ENCODE data around the gene SOX9. TPM values are rescaled to one million over a fixed set of nuclear protein-coding genes. Genes with fewer than 3 reads are reported as not detected.

Gene SOX9
- polyA plus RNA-seq, 1 donor (not counting 4 experiments of a cell fraction or from before 2014, with no cell fraction given) = 15.8 TPM

DNA sequence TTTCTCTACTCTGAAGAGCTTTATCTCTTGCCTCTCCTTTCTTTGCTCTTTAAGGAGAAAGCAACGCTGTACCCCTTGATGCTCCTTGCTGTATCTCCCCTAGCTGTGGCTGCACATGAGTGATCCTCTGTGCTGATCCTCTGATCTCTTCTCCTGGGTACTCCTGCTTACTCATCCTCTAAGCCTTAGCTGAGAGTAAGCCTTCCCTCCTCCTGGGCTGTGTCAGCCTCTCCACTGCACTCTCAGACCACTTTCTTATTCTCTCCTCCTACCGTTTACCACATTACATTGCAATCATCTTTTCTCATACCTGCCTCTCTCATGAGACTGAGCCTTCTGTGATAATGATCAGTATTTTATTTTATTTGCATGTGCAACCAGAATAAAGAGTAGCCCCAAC lies 25.1 kb downstream of the SOX9 start:
- H3K9me1 ChIP-seq (ENCODE audit: control insufficient read depth, extremely low read depth, insufficient read depth, low read length) = no peaks in the 10 kb centered on the region
- TF ChIP-seq, protein P1, sequence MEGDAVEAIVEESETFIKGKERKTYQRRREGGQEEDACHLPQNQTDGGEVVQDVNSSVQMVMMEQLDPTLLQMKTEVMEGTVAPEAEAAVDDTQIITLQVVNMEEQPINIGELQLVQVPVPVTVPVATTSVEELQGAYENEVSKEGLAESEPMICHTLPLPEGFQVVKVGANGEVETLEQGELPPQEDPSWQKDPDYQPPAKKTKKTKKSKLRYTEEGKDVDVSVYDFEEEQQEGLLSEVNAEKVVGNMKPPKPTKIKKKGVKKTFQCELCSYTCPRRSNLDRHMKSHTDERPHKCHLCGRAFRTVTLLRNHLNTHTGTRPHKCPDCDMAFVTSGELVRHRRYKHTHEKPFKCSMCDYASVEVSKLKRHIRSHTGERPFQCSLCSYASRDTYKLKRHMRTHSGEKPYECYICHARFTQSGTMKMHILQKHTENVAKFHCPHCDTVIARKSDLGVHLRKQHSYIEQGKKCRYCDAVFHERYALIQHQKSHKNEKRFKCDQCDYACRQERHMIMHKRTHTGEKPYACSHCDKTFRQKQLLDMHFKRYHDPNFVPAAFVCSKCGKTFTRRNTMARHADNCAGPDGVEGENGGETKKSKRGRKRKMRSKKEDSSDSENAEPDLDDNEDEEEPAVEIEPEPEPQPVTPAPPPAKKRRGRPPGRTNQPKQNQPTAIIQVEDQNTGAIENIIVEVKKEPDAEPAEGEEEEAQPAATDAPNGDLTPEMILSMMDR (optimal IDR thresholded peaks at IDR 0.05 in 1 of 3, IDR thresholded peaks at IDR 0.05 in 1 of 3, conservative IDR thresholded peaks at IDR 0.05 in 1 of 3; ENCODE audit: extremely low read depth in 1 of 3, insufficient read depth in 2 of 3, low read length in 3 of 3) = no peak
- no peak for TF ChIP-seq EZH2 (IDR thresholded peaks at IDR 0.05; ENCODE audit: low read length)
- no peak overlapping the region for H3K4me2 ChIP-seq (ENCODE audit: control insufficient read depth, extremely low read depth, insufficient read depth, low read depth, low read length)
- no peak overlapping the region for H3K4me3 ChIP-seq (ENCODE audit: control insufficient read depth in 2 of 3, extremely low read depth in 1 of 3, insufficient read depth in 2 of 3, low read depth in 1 of 3, low read length in 3 of 3)
- no peak overlapping the region for H3K9ac ChIP-seq (ENCODE audit: control insufficient read depth, extremely low read depth, insufficient read depth, low read length)
- no peaks in the 10 kb centered on the region for H3K9me3 ChIP-seq (ENCODE audit: control insufficient read depth, low read depth, low read length)
- DNase-seq (ENCODE audit: low read depth, low spot score) (no peak), FAIRE-seq (no peak)
- H3K4me1 ChIP-seq (ENCODE audit: control insufficient read depth, extremely low read depth, insufficient read depth, low read length) = no peaks in the 10 kb centered on the region
- no peaks in the 10 kb centered on the region for H3K79me2 ChIP-seq (ENCODE audit: control insufficient read depth, insufficient read depth, low read length)
- dilution Hi-C loops (cut with MboI; ENCODE audit: extremely low pct_ligation_motif_present, low sequenced_read_pairs) = no loop called here
- H3K36me3 ChIP-seq (ENCODE audit: control insufficient read depth in 2 of 2, extremely low read depth in 1 of 2, insufficient read depth in 2 of 2, low read length in 2 of 2) = no peaks in the 10 kb centered on the region
- no peaks in the 10 kb centered on the region for H4K20me1 ChIP-seq (ENCODE audit: control insufficient read depth, extremely low read depth, insufficient read depth, low read length)
- peaks cover 3% of the 10 kb centered on the region for H3K27me3 ChIP-seq (ENCODE audit: control insufficient read depth, extremely low read depth, insufficient read depth, low read length)
- no peak overlapping the region for H2AFZ ChIP-seq (ENCODE audit: control insufficient read depth, low read length)
- no peak overlapping the region for H3K27ac ChIP-seq (ENCODE audit: control insufficient read depth, insufficient read depth, low read length)

GRCh38 chr17:72146371-72146770 lies 25.6 kb downstream of the SOX9 start:
- FAIRE-seq = no peak
- H3K27ac ChIP-seq (ENCODE audit: control insufficient read depth, insufficient read depth, low read length) = no peak overlapping the region

More at GRCh38 chr17:72146371-72146770, 25.6 kb downstream of the SOX9 start:
- Histone ChIP-seq H3K9ac (ENCODE audit: control insufficient read depth, extremely low read depth, insufficient read depth, low read length) (no peak overlapping the region), H2AFZ (ENCODE audit: control insufficient read depth, low read length) (no peak overlapping the region), H3K9me1 (ENCODE audit: control insufficient read depth, extremely low read depth, insufficient read depth, low read length) (no peaks in the 10 kb centered on the region), H4K20me1 (ENCODE audit: control insufficient read depth, extremely low read depth, insufficient read depth, low read length) (no peaks in the 10 kb centered on the region), H3K4me1 (ENCODE audit: control insufficient read depth, extremely low read depth, insufficient read depth, low read length) (no peaks in the 10 kb centered on the region), H3K79me2 (ENCODE audit: control insufficient read depth, insufficient read depth, low read length) (no peaks in the 10 kb centered on the region), H3K4me3 (ENCODE audit: control insufficient read depth in 2 of 3, extremely low read depth in 1 of 3, insufficient read depth in 2 of 3, low read depth in 1 of 3, low read length in 3 of 3) (no peak overlapping the region), H3K36me3 (ENCODE audit: control insufficient read depth in 2 of 2, extremely low read depth in 1 of 2, insufficient read depth in 2 of 2, low read length in 2 of 2) (no peaks in the 10 kb centered on the region), H3K9me3 (ENCODE audit: control insufficient read depth, low read depth, low read length) (no peaks in the 10 kb centered on the region), H3K27me3 (ENCODE audit: control insufficient read depth, extremely low read depth, insufficient read depth, low read length) (peaks cover 3% of the 10 kb centered on the region), H3K4me2 (ENCODE audit: control insufficient read depth, extremely low read depth, insufficient read depth, low read depth, low read length) (no peak overlapping the region)
- dilution Hi-C loops (cut with MboI; ENCODE audit: extremely low pct_ligation_motif_present, low sequenced_read_pairs) = no loop called here
- TF ChIP-seq EZH2 (IDR thresholded peaks at IDR 0.05; ENCODE audit: low read length) = no peak
- TF ChIP-seq, protein P1 (optimal IDR thresholded peaks at IDR 0.05 in 1 of 3, IDR thresholded peaks at IDR 0.05 in 1 of 3, conservative IDR thresholded peaks at IDR 0.05 in 1 of 3; ENCODE audit: extremely low read depth in 1 of 3, insufficient read depth in 2 of 3, low read length in 3 of 3) = no peak
- no peak for DNase-seq (ENCODE audit: low read depth, low spot score)

All from keratinocyte (primary cell).